HCT116 (cell line): ENCODE data around the gene TPM2.

Source experiments
- ELF1 ChIP-seq: IDR thresholded peaks from 2 replicates; pipeline ENCODE4 v1.6.1; 2012; ENCODE audit warnings: low read depth, borderline replicate concordance
- EZH2 ChIP-seq: fragments of 200-600 bp; sonication (generic); IDR thresholded peaks from 2 replicates; pipeline ENCODE4 v1.6.1; 2017; ENCODE audit warnings: antibody characterized with exemption, mixed run types
- POLR2A ChIP-seq: IDR thresholded peaks from 2 replicates; pipeline ENCODE4 v1.7.0; 2011; ENCODE audit warnings: borderline replicate concordance; ENCODE audit not compliant: insufficient read depth, insufficient read length; ENCODE audit errors: extremely low read depth
- RAD21 ChIP-seq: IDR thresholded peaks from 2 replicates; pipeline ENCODE4 v1.6.1; 2012; ENCODE audit warnings: low read depth, mild to moderate bottlenecking
- SIN3A ChIP-seq: IDR thresholded peaks from 2 replicates; pipeline ENCODE4 v1.6.1; 2012; ENCODE audit warnings: low read depth
- YY1 ChIP-seq: IDR thresholded peaks from 2 replicates; pipeline ENCODE4 v1.6.1; 2011; ENCODE audit warnings: low read length, low read depth, moderate library complexity, mild to moderate bottlenecking; ENCODE audit not compliant: insufficient replicate concordance; ENCODE audit errors: extremely low read depth
- TF ChIP-seq, protein P1 (sequence below), 3 experiments: fragments of 200-600 bp in 1 of 3; sonication (generic) in 1 of 3; IDR thresholded peaks in 2 of 3; conservative IDR thresholded peaks in 1 of 3; 2 replicates each; pipeline ENCODE4 v1.5.1; 2012 to 2017; ENCODE audit warnings: low read depth in 2 of 3, low read length in 2 of 3, antibody characterized with exemption in 1 of 3, borderline replicate concordance in 1 of 3, control low read depth in 1 of 3, mild to moderate bottlenecking in 1 of 3, mixed read lengths in 1 of 3, mixed run types in 1 of 3, moderate library complexity in 1 of 3; ENCODE audit not compliant: insufficient read depth in 1 of 3

DNA sequence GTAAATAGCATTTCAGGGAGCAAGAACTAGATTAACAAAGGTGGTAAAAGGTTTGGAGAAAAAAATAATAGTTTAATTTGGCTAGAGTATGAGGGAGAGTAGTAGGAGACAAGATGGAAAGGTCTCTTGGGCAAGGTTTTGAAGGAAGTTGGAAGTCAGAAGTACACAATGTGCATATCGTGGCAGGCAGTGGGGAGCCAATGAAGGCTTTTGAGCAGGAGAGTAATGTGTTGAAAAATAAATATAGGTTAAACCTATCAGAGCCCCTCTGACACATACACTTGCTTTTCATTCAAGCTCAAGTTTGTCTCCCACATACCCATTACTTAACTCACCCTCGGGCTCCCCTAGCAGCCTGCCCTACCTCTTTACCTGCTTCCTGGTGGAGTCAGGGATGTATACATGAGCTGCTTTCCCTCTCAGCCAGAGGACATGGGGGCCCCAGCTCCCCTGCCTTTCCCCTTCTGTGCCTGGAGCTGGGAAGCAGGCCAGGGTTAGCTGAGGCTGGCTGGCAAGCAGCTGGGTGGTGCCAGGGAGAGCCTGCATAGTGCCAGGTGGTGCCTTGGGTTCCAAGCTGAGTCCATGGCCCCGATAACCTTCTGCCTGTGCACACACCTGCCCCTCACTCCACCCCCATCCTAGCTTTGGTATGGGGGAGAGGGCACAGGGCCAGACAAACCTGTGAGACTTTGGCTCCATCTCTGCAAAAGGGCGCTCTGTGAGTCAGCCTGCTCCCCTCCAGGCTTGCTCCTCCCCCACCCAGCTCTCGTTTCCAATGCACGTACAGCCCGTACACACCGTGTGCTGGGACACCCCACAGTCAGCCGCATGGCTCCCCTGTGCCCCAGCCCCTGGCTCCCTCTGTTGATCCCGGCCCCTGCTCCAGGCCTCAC lies 16.3 kb downstream of the TPM2 start, which contains the start of gene CA9:
- TF ChIP-seq EZH2 (no peak), POLR2A (no peak), ELF1 (no peak), RAD21 (no peak), YY1 (no peak), SIN3A (no peak)
- TF ChIP-seq, protein P1, sequence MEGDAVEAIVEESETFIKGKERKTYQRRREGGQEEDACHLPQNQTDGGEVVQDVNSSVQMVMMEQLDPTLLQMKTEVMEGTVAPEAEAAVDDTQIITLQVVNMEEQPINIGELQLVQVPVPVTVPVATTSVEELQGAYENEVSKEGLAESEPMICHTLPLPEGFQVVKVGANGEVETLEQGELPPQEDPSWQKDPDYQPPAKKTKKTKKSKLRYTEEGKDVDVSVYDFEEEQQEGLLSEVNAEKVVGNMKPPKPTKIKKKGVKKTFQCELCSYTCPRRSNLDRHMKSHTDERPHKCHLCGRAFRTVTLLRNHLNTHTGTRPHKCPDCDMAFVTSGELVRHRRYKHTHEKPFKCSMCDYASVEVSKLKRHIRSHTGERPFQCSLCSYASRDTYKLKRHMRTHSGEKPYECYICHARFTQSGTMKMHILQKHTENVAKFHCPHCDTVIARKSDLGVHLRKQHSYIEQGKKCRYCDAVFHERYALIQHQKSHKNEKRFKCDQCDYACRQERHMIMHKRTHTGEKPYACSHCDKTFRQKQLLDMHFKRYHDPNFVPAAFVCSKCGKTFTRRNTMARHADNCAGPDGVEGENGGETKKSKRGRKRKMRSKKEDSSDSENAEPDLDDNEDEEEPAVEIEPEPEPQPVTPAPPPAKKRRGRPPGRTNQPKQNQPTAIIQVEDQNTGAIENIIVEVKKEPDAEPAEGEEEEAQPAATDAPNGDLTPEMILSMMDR (IDR thresholded peaks at IDR 0.05 in 2 of 3, conservative IDR thresholded peaks at IDR 0.05 in 1 of 3; ENCODE audit: borderline replicate concordance in 1 of 3, insufficient read depth in 1 of 3, low read depth in 2 of 3, low read length in 2 of 3): no peak
